Hepatocyte (in vitro differentiated cells): Measurements from ENCODE around the gene JAM3. TPM values are rescaled to one million over a fixed set of nuclear protein-coding genes. Genes with fewer than 3 reads are reported as not detected.

ENCODE experiments used
- DNase-seq: peaks from one replicate; pipeline ENCODE4 v3.0.0-alpha.2; 2016; ENCODE audit warnings: low spot score
- H2AFZ ChIP-seq: fragments of 200-600 bp; sonication (generic); 2 replicates; pipeline ENCODE4 v1.6.0; 2016; ENCODE audit warnings: antibody characterized with exemption, mild to moderate bottlenecking
- H3K27ac ChIP-seq: fragments of 200-600 bp; sonication (generic); 2 replicates; pipeline ENCODE4 v1.5.1; 2016; ENCODE audit warnings: mild to moderate bottlenecking
- H3K27me3 ChIP-seq: fragments of 200-600 bp; sonication (generic); 2 replicates; pipeline ENCODE4 v1.6.1; 2016
- H3K36me3 ChIP-seq: fragments of 200-600 bp; sonication (generic); replicated peaks from 2 replicates; pipeline ENCODE4 v1.5.1; 2016; ENCODE audit warnings: low read depth; ENCODE audit not compliant: insufficient read depth
- H3K4me1 ChIP-seq: fragments of 200-600 bp; sonication (generic); 2 replicates; pipeline ENCODE4 v1.5.1; 2016; ENCODE audit warnings: mild to moderate bottlenecking, moderate library complexity; ENCODE audit not compliant: insufficient read depth
- H3K4me2 ChIP-seq: fragments of 200-600 bp; sonication (generic); 2 replicates; pipeline ENCODE4 v1.6.0; 2016
- H3K4me3 ChIP-seq: fragments of 200-600 bp; sonication (generic); 2 replicates; pipeline ENCODE4 v1.5.1; 2016; ENCODE audit warnings: mild to moderate bottlenecking
- H3K79me2 ChIP-seq: fragments of 200-600 bp; sonication (generic); 2 replicates; pipeline ENCODE4 v1.6.0; 2017; ENCODE audit warnings: mild to moderate bottlenecking
- H3K9me2 ChIP-seq: fragments of 200-600 bp; sonication (generic); replicated peaks from 2 replicates; pipeline ENCODE4 v1.6.0; 2017; ENCODE audit warnings: mild to moderate bottlenecking; ENCODE audit not compliant: insufficient read depth
- H3K9me3 ChIP-seq: fragments of 200-600 bp; sonication (generic); 2 replicates; pipeline ENCODE4 v1.5.1; 2016; ENCODE audit warnings: low read depth, mild to moderate bottlenecking
- H4K20me1 ChIP-seq: fragments of 200-600 bp; sonication (generic); 2 replicates; pipeline ENCODE4 v1.6.0; 2016; ENCODE audit warnings: mild to moderate bottlenecking; ENCODE audit not compliant: insufficient read depth, poor library complexity, severe bottlenecking
- EZH2 ChIP-seq: fragments of 200-600 bp; sonication (generic); IDR thresholded peaks from 2 replicates; pipeline ENCODE4 v1.6.1; 2016; ENCODE audit warnings: antibody characterized with exemption, mild to moderate bottlenecking, borderline replicate concordance
- EZH2phosphoT487 ChIP-seq: fragments of 200-600 bp; sonication (generic); IDR thresholded peaks from one replicate; pipeline ENCODE4 v1.6.1; 2018; ENCODE audit warnings: antibody characterized with exemption, mild to moderate bottlenecking, low read depth, moderate library complexity; ENCODE audit not compliant: unreplicated experiment, severe bottlenecking
- WGBS: methylation state at CpG from one replicate; pipeline ENCODE4 v1.1.6; 2016; ENCODE audit warnings: low lambda C conversion rate; ENCODE audit errors: missing lambda C conversion rate; 5-methylcytosine and 5-hydroxymethylcytosine counted together
- polyA plus RNA-seq: library from polyadenylated mRNA; unstranded; fragments of >200 nt; fragmentation: Nextera tagmentation; extraction: Ambion mirVana; gene quantifications from 2 replicates; pipeline ENCODE4 v1.2.1, GENCODE V29; 2016
- total RNA-seq: library from RNA; depleted of rRNA; stranded (reverse); fragments of >200 nt; gene quantifications from 2 replicates; pipeline ENCODE4 v1.2.3, GENCODE V29; 2014
- TF ChIP-seq, protein P1 (sequence below): fragments of 200-600 bp; sonication (generic); IDR thresholded peaks from 2 replicates; pipeline ENCODE4 v1.5.1; 2016; ENCODE audit warnings: antibody characterized with exemption, mild to moderate bottlenecking; ENCODE audit not compliant: poor library complexity

Gene JAM3
- total and polyA plus RNA-seq, 2 experiments from 2014 or later, result 20.3 to 23.6 TPM

DNA sequence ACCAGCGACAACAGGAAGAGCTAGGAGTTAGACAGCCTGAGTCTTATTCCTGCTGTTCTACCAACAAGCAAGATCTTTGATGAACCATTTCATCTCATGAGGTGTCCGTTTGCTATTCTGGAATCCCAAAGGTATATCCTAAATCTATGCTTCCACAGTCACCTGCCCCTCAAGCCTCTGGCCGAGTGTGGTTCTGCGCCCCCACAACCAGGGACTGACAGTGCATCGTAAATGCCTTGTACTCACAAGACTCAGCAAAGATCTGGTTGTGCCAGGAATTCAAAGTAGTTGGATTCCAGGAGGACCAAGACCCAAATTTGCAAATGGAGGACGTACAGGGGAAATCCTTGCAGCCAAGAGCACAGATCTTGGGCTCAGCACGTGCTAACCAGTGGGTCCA lies 47.5 kb upstream of the JAM3 start:
- Histone ChIP-seq H3K36me3 (no peaks in the 10 kb centered on the region), H2AFZ (no peak overlapping the region), H3K9me3 (no peaks in the 10 kb centered on the region), H3K79me2 (no peaks in the 10 kb centered on the region), H4K20me1 (no peaks in the 10 kb centered on the region), H3K4me2 (no peak overlapping the region), H3K4me3 (no peak overlapping the region), H3K4me1 (no peaks in the 10 kb centered on the region), H3K27ac (no peak overlapping the region), H3K9me2 (no peaks in the 10 kb centered on the region), H3K27me3 (peaks cover 26% of the 10 kb centered on the region)
- TF ChIP-seq EZH2, result no peak
- DNase-seq, result no peak
- 84% methylated on average over 7 of the region's 7 CpGs for WGBS

DNA sequence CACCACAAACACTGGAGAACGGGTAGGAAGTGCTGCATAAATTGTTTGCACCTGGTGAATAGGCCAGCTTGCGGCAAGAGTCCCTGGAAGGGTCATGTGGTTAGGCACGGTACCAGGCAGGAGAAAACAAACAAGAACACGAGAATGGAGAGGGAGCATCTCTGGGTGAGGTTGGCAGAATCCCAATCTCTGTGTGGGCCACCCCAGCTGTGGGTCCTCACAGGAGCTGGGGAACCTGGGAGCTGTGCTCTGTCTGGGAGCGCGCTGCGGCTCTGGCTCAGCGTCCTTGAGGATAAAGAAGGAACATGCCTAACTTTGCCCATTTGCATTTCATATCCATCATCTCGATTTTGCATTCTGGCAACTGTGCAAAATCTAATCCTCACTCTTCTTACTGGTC lies 46.1 kb upstream of the JAM3 start:
- no peaks in the 10 kb centered on the region for H3K9me2 ChIP-seq
- no peaks in the 10 kb centered on the region for H3K4me1 ChIP-seq
- peaks cover 22% of the 10 kb centered on the region for H3K27me3 ChIP-seq
- no peak for DNase-seq
- no peaks in the 10 kb centered on the region for H3K79me2 ChIP-seq
- H2AFZ ChIP-seq, result no peak overlapping the region
- H3K27ac ChIP-seq, result no peak overlapping the region
- no peak overlapping the region for H3K4me3 ChIP-seq
- no peaks in the 10 kb centered on the region for H3K9me3 ChIP-seq
- H3K4me2 ChIP-seq, result no peak overlapping the region
- H4K20me1 ChIP-seq, result no peaks in the 10 kb centered on the region
- no peaks in the 10 kb centered on the region for H3K36me3 ChIP-seq
- WGBS, result 80% methylated on average over 9 of the region's 9 CpGs
- no peak for TF ChIP-seq EZH2
- TF ChIP-seq, protein P1, sequence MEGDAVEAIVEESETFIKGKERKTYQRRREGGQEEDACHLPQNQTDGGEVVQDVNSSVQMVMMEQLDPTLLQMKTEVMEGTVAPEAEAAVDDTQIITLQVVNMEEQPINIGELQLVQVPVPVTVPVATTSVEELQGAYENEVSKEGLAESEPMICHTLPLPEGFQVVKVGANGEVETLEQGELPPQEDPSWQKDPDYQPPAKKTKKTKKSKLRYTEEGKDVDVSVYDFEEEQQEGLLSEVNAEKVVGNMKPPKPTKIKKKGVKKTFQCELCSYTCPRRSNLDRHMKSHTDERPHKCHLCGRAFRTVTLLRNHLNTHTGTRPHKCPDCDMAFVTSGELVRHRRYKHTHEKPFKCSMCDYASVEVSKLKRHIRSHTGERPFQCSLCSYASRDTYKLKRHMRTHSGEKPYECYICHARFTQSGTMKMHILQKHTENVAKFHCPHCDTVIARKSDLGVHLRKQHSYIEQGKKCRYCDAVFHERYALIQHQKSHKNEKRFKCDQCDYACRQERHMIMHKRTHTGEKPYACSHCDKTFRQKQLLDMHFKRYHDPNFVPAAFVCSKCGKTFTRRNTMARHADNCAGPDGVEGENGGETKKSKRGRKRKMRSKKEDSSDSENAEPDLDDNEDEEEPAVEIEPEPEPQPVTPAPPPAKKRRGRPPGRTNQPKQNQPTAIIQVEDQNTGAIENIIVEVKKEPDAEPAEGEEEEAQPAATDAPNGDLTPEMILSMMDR, result no peak
- no peak for TF ChIP-seq EZH2phosphoT487

DNA sequence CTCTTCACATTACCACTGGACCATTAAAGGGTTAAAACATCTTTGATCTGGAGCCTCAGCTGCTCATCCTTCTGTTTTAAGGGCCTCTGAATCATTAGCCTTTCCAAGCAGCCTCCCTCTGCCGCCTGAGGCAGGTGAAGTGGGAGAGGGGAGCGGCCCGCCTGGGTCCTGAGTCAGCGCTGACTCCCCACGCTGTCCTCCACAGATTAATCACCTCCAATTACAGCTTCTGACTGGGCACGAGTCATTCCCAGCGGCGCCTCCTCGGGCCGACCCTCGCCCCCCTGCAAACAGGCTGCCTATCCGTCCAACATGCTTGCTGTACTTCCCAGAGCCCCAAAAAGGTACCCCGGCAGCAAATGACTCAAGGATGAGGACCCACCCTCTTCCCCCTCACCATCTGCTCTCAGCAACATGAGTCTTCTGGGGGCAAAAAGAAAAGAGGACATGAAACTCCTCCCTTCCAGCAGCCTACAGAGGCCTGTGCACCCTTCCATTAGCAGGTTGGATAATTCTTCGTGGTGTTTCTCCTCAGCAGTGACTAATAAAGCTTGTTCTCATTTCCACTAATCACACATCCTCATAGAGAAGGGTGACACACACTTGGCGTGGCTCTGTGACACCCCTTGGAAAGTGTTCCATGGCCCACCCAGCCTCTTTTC lies 44.3 kb upstream of the JAM3 start:
- no peak overlapping the region for H2AFZ ChIP-seq
- no peaks in the 10 kb centered on the region for H3K9me3 ChIP-seq
- DNase-seq, result no peak
- H3K27ac ChIP-seq, result no peak overlapping the region
- H3K9me2 ChIP-seq, result no peaks in the 10 kb centered on the region
- H3K36me3 ChIP-seq, result no peaks in the 10 kb centered on the region
- 57% methylated on average over 15 of the region's 15 CpGs for WGBS
- peaks cover 14% of the 10 kb centered on the region for H3K27me3 ChIP-seq
- H3K4me2 ChIP-seq, result no peak overlapping the region
- H3K4me1 ChIP-seq, result no peaks in the 10 kb centered on the region
- TF ChIP-seq, protein P1, result no peak
- no peak for TF ChIP-seq EZH2
- TF ChIP-seq EZH2phosphoT487, result no peak
- no peak overlapping the region for H3K4me3 ChIP-seq
- no peaks in the 10 kb centered on the region for H3K79me2 ChIP-seq
- H4K20me1 ChIP-seq, result no peaks in the 10 kb centered on the region

DNA sequence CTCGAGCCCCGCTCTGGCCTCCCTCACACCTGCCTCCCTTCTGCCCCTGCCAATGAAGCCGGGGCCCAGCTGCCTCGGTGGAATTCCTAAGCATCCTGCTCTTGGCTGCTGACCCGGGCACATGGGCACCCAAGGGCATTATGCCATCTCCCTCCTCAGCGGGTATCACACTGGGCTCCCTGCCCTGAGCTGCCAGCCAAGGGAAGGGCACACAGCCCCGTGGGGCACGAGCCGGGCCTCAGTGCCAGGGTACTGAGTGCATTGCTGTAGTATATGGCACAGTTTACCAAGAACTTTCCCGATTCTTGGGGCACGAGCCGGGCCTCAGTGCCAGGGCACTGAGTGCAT lies 43.8 kb upstream of the JAM3 start:
- H3K9me2 ChIP-seq, result no peaks in the 10 kb centered on the region
- no peak overlapping the region for H3K4me2 ChIP-seq
- DNase-seq, result no peak
- TF ChIP-seq EZH2 (no peak), EZH2phosphoT487 (no peak)
- TF ChIP-seq, protein P1, result no peak
- no peaks in the 10 kb centered on the region for H3K79me2 ChIP-seq
- no peak overlapping the region for H3K27ac ChIP-seq
- no peak overlapping the region for H3K4me3 ChIP-seq
- no peaks in the 10 kb centered on the region for H3K9me3 ChIP-seq
- peaks cover 19% of the 10 kb centered on the region for H3K27me3 ChIP-seq
- H4K20me1 ChIP-seq, result no peaks in the 10 kb centered on the region
- H3K36me3 ChIP-seq, result no peaks in the 10 kb centered on the region
- H3K4me1 ChIP-seq, result no peaks in the 10 kb centered on the region
- WGBS, result 95% methylated on average over 12 of the region's 12 CpGs
- H2AFZ ChIP-seq, result no peak overlapping the region
